Thoracic aorta (tissue), 2 donors: Measurements from ENCODE around the gene TCF7. TPM values are rescaled to one million over a fixed set of nuclear protein-coding genes. Genes with fewer than 3 reads are reported as not detected.

Source experiments
- ATAC-seq: fragments of 150-250 bp; one replicate; pipeline ENCODE4 v1.8.0; 2017; ENCODE audit warnings: low read depth; ENCODE audit not compliant: insufficient number of reproducible peaks, low FRiP score
- DNase-seq: peaks from one replicate; pipeline ENCODE4 v3.0.0-alpha.2; 2020; ENCODE audit warnings: low spot score
- H3K27ac ChIP-seq, 2 donors: fragments of 200-600 bp; sonication (generic); 1 replicate in 1 of 2; 2 replicates in 1 of 2; pipeline ENCODE4 v1.5.1; 2016; ENCODE audit warnings: mild to moderate bottlenecking in 2 of 2, moderate library complexity in 2 of 2
- H3K27me3 ChIP-seq: fragments of 200-600 bp; sonication (generic); replicated peaks from 2 replicates; pipeline ENCODE4 v1.6.0; 2016; ENCODE audit warnings: mild to moderate bottlenecking; ENCODE audit not compliant: insufficient read depth
- H3K36me3 ChIP-seq: fragments of 200-600 bp; sonication (generic); one replicate; pipeline ENCODE4 v1.5.1; 2016
- H3K4me1 ChIP-seq, 2 donors: fragments of 200-600 bp; sonication (generic); 1 replicate in 1 of 2; 2 replicates in 1 of 2; pipeline versions ENCODE4 v1.5.1 to v1.6.0; 2016; ENCODE audit warnings: low read depth in 2 of 2, mild to moderate bottlenecking in 1 of 2; ENCODE audit not compliant: control insufficient read depth in 1 of 2
- H3K4me3 ChIP-seq: fragments of 200-600 bp; sonication (generic); 2 replicates; pipeline ENCODE4 v1.5.1; 2016; ENCODE audit warnings: mild to moderate bottlenecking
- H3K9me3 ChIP-seq: fragments of 200-600 bp; sonication (generic); 2 replicates; pipeline ENCODE4 v1.5.1; 2016
- CTCF ChIP-seq: fragments of 200-600 bp; sonication (generic); IDR thresholded peaks from one replicate; pipeline ENCODE4 v1.5.1; 2019; ENCODE audit warnings: antibody characterized with exemption
- total RNA-seq, 2 donors: library from RNA; depleted of rRNA; stranded (reverse); fragments of >200 nt; gene quantifications; one replicate each; pipeline versions ENCODE4 v1.1.0 to v1.2.3, GENCODE V29; 2016

Gene TCF7
- total RNA-seq, 2 donors from 2014 or later, result 0.54 to 2.1 TPM

GRCh38 chr5:134161513-134162395 lies 47.3 kb downstream of the TCF7 start:
- H3K9me3 ChIP-seq, result no peaks in the 10 kb centered on the region
- no peak overlapping the region for H3K27ac ChIP-seq
- H3K36me3 ChIP-seq, result peaks cover 52% of the 10 kb centered on the region
- no peaks in the 10 kb centered on the region for H3K27me3 ChIP-seq
- TF ChIP-seq CTCF, result no peak
- no peak overlapping the region for H3K4me3 ChIP-seq
- ATAC-seq (no peak), DNase-seq (no peak)
- H3K4me1 ChIP-seq, result no peaks in the 10 kb centered on the region

- DNase-seq, result no peak
- no peak for ATAC-seq
- Histone ChIP-seq H3K4me3 (no peak overlapping the region), H3K9me3 (no peaks in the 10 kb centered on the region), H3K27me3 (no peaks in the 10 kb centered on the region), H3K27ac (no peak overlapping the region), H3K4me1 (no peaks in the 10 kb centered on the region), H3K36me3 (peaks cover 53% of the 10 kb centered on the region)
- TF ChIP-seq CTCF, result no peak
Observed at GRCh38 chr5:134162592-134162991, 48.1 kb downstream of the TCF7 start.

GRCh38 chr5:134171972-134172371 lies 57.5 kb downstream of the TCF7 start:
- no peak overlapping the region for H3K4me3 ChIP-seq
- H3K4me1 ChIP-seq, result peaks cover 16 to 35% of the 10 kb centered on the region in 2 donors
- peaks cover 24% of the 10 kb centered on the region for H3K36me3 ChIP-seq
- H3K27ac ChIP-seq, result no peak overlapping the region
- no peaks in the 10 kb centered on the region for H3K9me3 ChIP-seq
- no peak for DNase-seq
- no peak for ATAC-seq
- no peaks in the 10 kb centered on the region for H3K27me3 ChIP-seq
- TF ChIP-seq CTCF, result no peak

GRCh38 chr5:134174841-134175839 lies 60.7 kb downstream of the TCF7 start:
- DNase-seq (no peak), ATAC-seq (no peak)
- Histone ChIP-seq H3K27me3 (no peaks in the 10 kb centered on the region), H3K9me3 (no peaks in the 10 kb centered on the region), H3K4me3 (peak overlapping the region; percentile 98), H3K27ac (peak overlapping the region; percentile 20 to 99), H3K36me3 (peaks cover 15% of the 10 kb centered on the region), H3K4me1 (peaks cover 19 to 41% of the 10 kb centered on the region in 2 donors)
- no peak for TF ChIP-seq CTCF
